ENCODE results near the gene CDKN2B. TPM values are rescaled to one million over a fixed set of nuclear protein-coding genes. Genes with fewer than 3 reads are reported as not detected.
"Not testable (repeated sequence)": the region's sequence is repeated elsewhere in the genome, so short reads cannot be mapped to it uniquely, and the experiment has no call there.

Gene CDKN2B
- total RNA-seq = 10.3 TPM

GRCh38 chr9:22008717-22009505 is at the start of gene CDKN2B:
TSS of gene CDKN2B (minus strand) at chr9:22009305. CDS start at chr9:22008953, 352 bp downstream.
- DNase-seq = peak; percentile 38

- not testable (repeated sequence) for DNase-seq
Measured at GRCh38 chr9:22057972-22058371, 48.9 kb upstream of the CDKN2B start.

GRCh38 chr9:22056402-22056801 is 47.3 kb upstream of the CDKN2B start:
- DNase-seq = no peak

GRCh38 chr9:22055090-22055489 is 46.0 kb upstream of the CDKN2B start:
- peak; percentile 9 for DNase-seq

GRCh38 chr9:22054529-22054928 is 45.4 kb upstream of the CDKN2B start:
- DNase-seq = no peak

GRCh38 chr9:22054076-22054475 is 45.0 kb upstream of the CDKN2B start:
- no peak for DNase-seq

GRCh38 chr9:22053178-22053577 is 44.1 kb upstream of the CDKN2B start:
- DNase-seq = no peak

- no peak for DNase-seq
Measured at GRCh38 chr9:22052376-22052945, 43.4 kb upstream of the CDKN2B start.

GRCh38 chr9:22050924-22051323 is 41.8 kb upstream of the CDKN2B start:
- no peak for DNase-seq

- no peak for DNase-seq
Measured at GRCh38 chr9:22049411-22049810, 40.3 kb upstream of the CDKN2B start.

GRCh38 chr9:22047596-22047995 is 38.5 kb upstream of the CDKN2B start:
- no peak for DNase-seq

GRCh38 chr9:22046243-22046885 is 37.3 kb upstream of the CDKN2B start:
- no peak for DNase-seq

GRCh38 chr9:22045423-22045822 is 36.3 kb upstream of the CDKN2B start:
- DNase-seq = no peak

- DNase-seq = no peak
Measured at GRCh38 chr9:22044583-22044982, 35.5 kb upstream of the CDKN2B start.

GRCh38 chr9:22043928-22044327 is 34.8 kb upstream of the CDKN2B start:
- DNase-seq = no peak

GRCh38 chr9:22041775-22042174 is 32.7 kb upstream of the CDKN2B start:
- no peak for DNase-seq

- DNase-seq = no peak
Measured at GRCh38 chr9:22041344-22041743, 32.2 kb upstream of the CDKN2B start.

- no peak for DNase-seq
Measured at GRCh38 chr9:22040760-22041159, 31.7 kb upstream of the CDKN2B start.

- DNase-seq = no peak
Measured at GRCh38 chr9:22039258-22039657, 30.2 kb upstream of the CDKN2B start.

- DNase-seq = no peak
Measured at GRCh38 chr9:22037954-22038690, 29.0 kb upstream of the CDKN2B start.

- DNase-seq = no peak
Measured at GRCh38 chr9:22036866-22037626, 27.9 kb upstream of the CDKN2B start.

- no peak for DNase-seq
Measured at GRCh38 chr9:22035591-22036011, 26.5 kb upstream of the CDKN2B start.
